GM21576 (cell line): ENCODE data around the gene RPS6KA2.

ENCODE experiments used
- ATAC-seq: cut with Tn5 transposase; IDR thresholded peaks from one replicate; pipeline ENCODE4 v1.9.1; 2021; ENCODE audit warnings: mild to moderate bottlenecking, moderate library complexity; ENCODE audit not compliant: unreplicated experiment

The RPS6KA2 gene

GRCh38 chr6:166492092-166492741, 134.8 kb downstream of the RPS6KA2 start:
- no peak for ATAC-seq

GRCh38 chr6:166490671-166491500, 136.2 kb downstream of the RPS6KA2 start:
- ATAC-seq, result no peak

- no peak for ATAC-seq
Measured at GRCh38 chr6:166489301-166490155, 137.5 kb downstream of the RPS6KA2 start.

- no peak for ATAC-seq
Measured at GRCh38 chr6:166488701-166489100, 138.3 kb downstream of the RPS6KA2 start.

DNA sequence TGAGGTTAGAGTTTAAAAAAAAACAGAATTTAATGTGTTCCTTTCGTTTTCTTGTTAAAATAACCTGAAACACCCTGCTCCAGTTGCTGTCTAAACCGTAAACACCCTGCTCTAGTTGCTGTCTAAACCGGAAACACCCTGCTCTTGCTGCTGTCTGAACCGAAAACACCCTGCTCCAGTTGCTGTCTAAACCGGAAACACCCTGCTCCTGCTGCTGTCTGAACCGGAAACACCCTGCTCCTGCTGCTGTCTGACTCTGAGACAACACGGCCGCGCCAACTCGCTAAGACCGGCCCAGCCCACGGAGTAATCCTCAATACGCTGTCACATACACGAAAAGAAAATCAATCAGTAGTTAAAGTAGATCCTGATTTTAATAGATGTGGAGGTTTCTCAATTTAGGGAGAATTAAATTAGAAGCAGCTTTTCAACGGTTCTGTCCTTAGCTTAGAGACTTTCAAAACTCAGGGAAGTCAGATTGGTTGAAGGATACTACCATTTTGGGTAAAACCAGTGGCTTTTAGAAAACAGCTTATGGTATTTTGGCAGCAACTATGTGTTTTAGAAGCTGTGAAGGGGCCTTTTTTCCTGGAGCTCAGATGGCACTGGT, 138.9 kb downstream of the RPS6KA2 start:
- ATAC-seq, result peak; percentile 95

DNA sequence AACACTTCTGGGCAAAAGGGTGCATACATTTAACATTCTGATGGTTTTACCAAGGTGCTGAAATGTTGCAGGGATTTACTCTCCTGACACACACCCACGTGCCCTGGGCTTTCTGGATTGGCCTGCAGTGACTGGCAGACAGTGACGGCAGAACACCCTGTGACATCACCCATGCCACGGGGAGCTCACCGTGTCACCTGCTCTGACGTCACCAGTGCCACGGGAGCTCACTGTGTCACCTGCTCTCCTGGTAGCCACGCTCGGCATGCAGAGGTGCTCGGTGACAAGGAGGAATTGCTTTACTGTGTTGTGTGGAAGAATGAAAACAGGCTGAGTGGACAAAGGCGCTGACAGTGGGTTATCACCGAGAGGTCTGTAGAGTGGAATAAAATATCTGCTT, 139.9 kb downstream of the RPS6KA2 start:
- no peak for ATAC-seq

- no peak for ATAC-seq
Measured at GRCh38 chr6:166486536-166486880, 140.5 kb downstream of the RPS6KA2 start.

DNA sequence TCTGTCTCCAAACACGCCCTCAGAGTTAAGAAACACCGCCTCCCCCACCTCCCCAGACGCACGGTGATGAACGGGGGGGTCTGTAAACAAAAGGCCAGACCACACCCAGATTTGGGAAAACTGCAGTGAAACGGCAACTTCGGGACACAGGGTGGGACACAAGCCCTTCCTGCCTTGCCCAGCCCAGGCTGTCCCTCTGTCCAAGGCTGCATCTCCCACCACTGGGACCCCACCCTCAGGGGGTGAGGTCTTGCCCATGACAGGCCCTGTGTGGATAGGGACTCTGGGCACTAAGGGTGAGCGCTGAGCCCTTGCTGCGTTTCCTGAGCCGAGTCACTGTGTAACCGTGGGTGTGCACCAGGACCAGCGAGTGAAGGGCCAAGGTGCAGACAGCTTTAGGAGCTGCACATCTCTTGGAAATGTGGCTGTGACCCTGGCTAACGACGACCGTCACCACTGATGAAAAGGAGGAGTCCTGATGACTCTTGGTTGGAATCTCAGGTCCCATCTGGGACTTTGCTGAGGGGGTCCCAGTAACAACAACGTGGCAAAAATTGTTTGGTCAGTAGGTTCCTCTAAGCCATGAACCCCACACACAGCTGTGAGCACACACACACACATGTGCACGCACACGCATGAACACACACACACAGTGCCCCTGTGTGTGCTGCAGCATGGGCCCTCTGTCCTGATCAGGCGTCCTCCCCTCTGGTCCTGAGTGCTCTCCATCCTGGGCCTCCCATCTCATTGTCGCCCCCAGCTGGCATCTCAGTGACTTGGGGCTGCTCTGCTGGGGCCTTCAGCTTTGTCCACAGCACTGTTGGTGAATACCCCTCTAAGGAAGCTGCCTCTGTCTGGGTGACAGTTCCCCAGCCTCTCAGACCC, 141.2 kb downstream of the RPS6KA2 start:
- ATAC-seq, result no peak

GRCh38 chr6:166484863-166485262, 142.2 kb downstream of the RPS6KA2 start:
- no peak for ATAC-seq

DNA sequence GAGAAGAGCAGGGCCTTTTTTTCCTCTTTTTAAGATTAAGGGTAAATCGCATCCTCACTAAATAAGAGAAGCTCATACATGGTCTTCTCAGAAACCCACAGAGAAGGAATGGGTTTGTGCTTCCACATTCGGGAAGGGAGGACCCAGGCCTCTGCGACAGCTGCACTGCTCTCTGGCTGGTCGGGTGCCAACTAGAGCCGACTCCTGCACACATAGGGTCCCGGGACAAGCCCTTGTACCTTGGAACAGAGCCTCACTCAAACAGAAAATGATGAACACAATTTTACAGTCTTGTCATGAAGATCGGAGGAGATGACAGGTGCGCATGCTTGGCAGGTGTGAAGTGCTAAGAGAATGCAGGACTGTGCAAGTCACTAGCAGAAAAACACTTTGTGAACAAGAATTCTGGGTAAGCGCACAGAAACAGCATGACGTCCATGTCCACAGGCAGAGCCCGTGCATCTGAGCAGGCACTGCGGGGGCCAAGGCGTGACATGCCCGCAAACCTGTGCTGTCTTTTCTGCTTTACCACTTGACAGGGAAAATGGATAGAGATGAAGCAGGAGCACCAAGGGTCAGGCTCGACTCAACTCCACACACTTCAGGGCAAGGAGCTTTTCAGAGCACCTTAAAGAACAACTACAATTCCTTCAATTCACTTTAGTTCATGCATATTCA, 143.3 kb downstream of the RPS6KA2 start:
- ATAC-seq, result no peak

- no peak for ATAC-seq
Measured at GRCh38 chr6:166483026-166483425, 144.0 kb downstream of the RPS6KA2 start.

GRCh38 chr6:166478782-166479592, 148.1 kb downstream of the RPS6KA2 start:
- no peak for ATAC-seq

DNA sequence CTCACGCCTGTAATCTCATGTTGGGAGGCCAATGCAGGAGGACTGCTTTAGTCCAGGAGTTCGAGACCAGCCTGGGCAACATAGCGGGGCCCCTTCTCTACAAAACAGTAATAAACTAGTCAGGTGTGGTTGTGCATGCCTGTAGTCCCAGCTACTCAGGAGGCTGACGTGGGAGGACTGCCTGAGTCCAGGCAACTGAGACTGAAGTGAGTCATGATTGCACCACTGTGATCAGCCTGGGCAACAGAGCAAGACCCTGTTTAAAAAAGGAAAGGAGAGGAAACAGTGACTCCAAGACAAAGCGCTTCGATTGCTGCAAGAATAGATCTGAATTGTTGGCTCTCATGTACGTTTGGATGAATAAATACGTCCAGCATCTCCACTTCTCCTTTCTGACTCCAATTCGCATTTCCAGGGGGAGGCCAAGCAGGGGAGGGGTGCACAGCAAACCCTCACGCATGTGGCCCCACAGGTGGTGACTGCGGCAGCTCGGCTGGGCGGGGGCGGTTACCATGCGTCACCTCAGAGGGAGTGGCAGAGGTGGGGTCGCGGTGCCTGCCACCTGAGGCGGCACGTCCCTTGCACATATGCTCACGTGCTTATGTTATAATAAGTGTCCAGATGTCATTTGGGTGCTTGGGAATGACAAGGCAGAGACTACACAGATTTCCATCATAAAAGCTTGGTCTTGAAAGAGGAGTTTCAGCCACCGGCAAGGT, 149.2 kb downstream of the RPS6KA2 start:
- no peak for ATAC-seq

GRCh38 chr6:166476634-166477215, 150.3 kb downstream of the RPS6KA2 start:
- no peak for ATAC-seq

DNA sequence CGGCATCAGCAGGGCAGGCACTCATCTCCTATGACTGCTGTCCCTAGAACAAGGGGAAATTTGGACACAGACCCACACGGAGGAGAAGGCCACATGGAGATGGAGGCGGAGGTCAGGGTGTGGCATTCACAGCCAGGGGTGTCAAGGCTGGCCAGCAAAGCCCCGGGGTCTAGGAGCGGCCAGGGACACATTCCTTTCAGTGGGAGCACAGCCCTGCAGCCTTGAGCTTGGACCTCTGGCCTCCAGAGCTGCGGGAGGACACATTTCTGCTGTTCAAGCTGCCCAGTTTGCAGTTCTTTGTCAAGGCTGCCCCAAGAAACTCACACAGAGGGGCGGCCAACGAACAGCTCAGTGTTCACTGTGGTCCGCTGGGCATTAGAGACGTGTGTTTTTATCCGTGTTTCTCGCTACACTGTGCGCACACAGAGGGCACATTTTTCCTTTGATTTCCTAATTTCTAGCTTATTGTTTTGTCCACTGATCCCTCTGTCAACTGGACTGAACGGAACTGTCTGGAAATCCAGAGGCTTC, 150.9 kb downstream of the RPS6KA2 start:
- ATAC-seq, result no peak

- ATAC-seq, result no peak
Measured at GRCh38 chr6:166474721-166475565, 152.1 kb downstream of the RPS6KA2 start.
